ENCODE results near the gene PLXNA4. TPM values are rescaled to one million over a fixed set of nuclear protein-coding genes. Genes with fewer than 3 reads are reported as not detected.
A peak's percentile ranks its signal among the peaks of the same experiment; 100 is the strongest.

Gene PLXNA4
- polyA plus RNA-seq, 4 donors: 13.1 to 14.7 (median 13.6) TPM

GRCh38 chr7:132343199-132343598, 233.1 kb downstream of the PLXNA4 start:
- DNase-seq (ENCODE audit: low read depth in 4 of 4, low spot score in 3 of 4): no peak

GRCh38 chr7:132337450-132338080, 238.7 kb downstream of the PLXNA4 start:
- no peak for DNase-seq (ENCODE audit: low read depth in 4 of 4, low spot score in 3 of 4)

- DNase-seq (ENCODE audit: low read depth in 4 of 4, low spot score in 3 of 4): no peak
These were observed 239.5 kb downstream of the PLXNA4 start for GRCh38 chr7:132336797-132337196.

GRCh38 chr7:132333301-132333700, 243.0 kb downstream of the PLXNA4 start:
- DNase-seq (ENCODE audit: low read depth in 4 of 4, low spot score in 3 of 4): no peak

GRCh38 chr7:132328760-132329159, 247.5 kb downstream of the PLXNA4 start:
- no peak for DNase-seq (ENCODE audit: low read depth in 4 of 4, low spot score in 3 of 4)

GRCh38 chr7:132328047-132328620, 248.1 kb downstream of the PLXNA4 start:
- no peak for DNase-seq (ENCODE audit: low read depth in 4 of 4, low spot score in 3 of 4)

- no peak for DNase-seq (ENCODE audit: low read depth in 4 of 4, low spot score in 3 of 4)
These were observed 249.2 kb downstream of the PLXNA4 start for GRCh38 chr7:132326878-132327589.

GRCh38 chr7:132322970-132323369, 253.3 kb downstream of the PLXNA4 start:
- no peak for DNase-seq (ENCODE audit: low read depth in 4 of 4, low spot score in 3 of 4)

GRCh38 chr7:132321387-132321786, 254.9 kb downstream of the PLXNA4 start:
- no peak for DNase-seq (ENCODE audit: low read depth in 4 of 4, low spot score in 3 of 4)

GRCh38 chr7:132319481-132319880, 256.8 kb downstream of the PLXNA4 start:
- DNase-seq (ENCODE audit: low read depth in 4 of 4, low spot score in 3 of 4): no peak

GRCh38 chr7:132318352-132319318, 257.6 kb downstream of the PLXNA4 start:
- DNase-seq (ENCODE audit: low read depth in 4 of 4, low spot score in 3 of 4): peak; percentile 78 to 90 (median 84)

GRCh38 chr7:132317701-132318351, 258.4 kb downstream of the PLXNA4 start:
- no peak for DNase-seq (ENCODE audit: low read depth in 4 of 4, low spot score in 3 of 4)

- no peak for DNase-seq (ENCODE audit: low read depth in 4 of 4, low spot score in 3 of 4)
These were observed 263.7 kb downstream of the PLXNA4 start for GRCh38 chr7:132312531-132313055.

- DNase-seq (ENCODE audit: low read depth in 4 of 4, low spot score in 3 of 4): no peak
These were observed 264.5 kb downstream of the PLXNA4 start for GRCh38 chr7:132311733-132312132.

GRCh38 chr7:132309102-132309805, 267.0 kb downstream of the PLXNA4 start:
- no peak for DNase-seq (ENCODE audit: low read depth in 4 of 4, low spot score in 3 of 4)

GRCh38 chr7:132307465-132307864, 268.8 kb downstream of the PLXNA4 start:
- DNase-seq (ENCODE audit: low read depth in 4 of 4, low spot score in 3 of 4): no peak

GRCh38 chr7:132300599-132301277, 275.5 kb downstream of the PLXNA4 start:
- DNase-seq (ENCODE audit: low read depth in 4 of 4, low spot score in 3 of 4): no peak

- DNase-seq (ENCODE audit: low read depth in 4 of 4, low spot score in 3 of 4): no peak
These were observed 277.5 kb downstream of the PLXNA4 start for GRCh38 chr7:132298790-132299189.

- no peak for DNase-seq (ENCODE audit: low read depth in 4 of 4, low spot score in 3 of 4)
These were observed 279.4 kb downstream of the PLXNA4 start for GRCh38 chr7:132296820-132297219.

Data from right renal pelvis (tissue), 4 donors.